Effector memory CD8-positive, alpha-beta T cell (primary cell): ENCODE measurements around the gene KCNQ1.
A peak's percentile ranks its signal among the peaks of the same experiment; 100 is the strongest.

Experiments
- ATAC-seq: fragments of 150-1000 bp; cut with Tn5 transposase; replicated peaks from 2 replicates; pipeline ENCODE4 v1.10.0; 2021; ENCODE audit warnings: mild to moderate bottlenecking, moderate library complexity
- DNase-seq, 3 experiments: peaks; one replicate each; pipeline ENCODE4 v3.0.0; 2021
- H3K27ac Mint-ChIP-seq, 2 donors: one replicate each; pipeline ENCODE4 v1.8.0; 2022; ENCODE audit warnings: mild to moderate bottlenecking in 2 of 2, mixed read lengths in 2 of 2, moderate library complexity in 2 of 2
- H3K27me3 Mint-ChIP-seq, 2 donors: one replicate each; pipeline ENCODE4 v1.8.0; 2022; ENCODE audit warnings: mixed read lengths in 2 of 2
- H3K36me3 Mint-ChIP-seq: one replicate; pipeline ENCODE4 v1.8.0; 2022; ENCODE audit warnings: mild to moderate bottlenecking, moderate library complexity, mixed read lengths; ENCODE audit not compliant: insufficient read depth
- H3K4me1 Mint-ChIP-seq, 2 donors: one replicate each; pipeline ENCODE4 v1.8.0; 2022; ENCODE audit warnings: low read depth in 2 of 2, mixed read lengths in 2 of 2
- H3K4me3 Mint-ChIP-seq, 2 donors: one replicate each; pipeline ENCODE4 v1.8.0; 2022; ENCODE audit warnings: mild to moderate bottlenecking in 2 of 2, mixed read lengths in 2 of 2, moderate library complexity in 2 of 2
- H3K9me3 Mint-ChIP-seq, 2 donors: one replicate each; pipeline ENCODE4 v1.8.0; 2022; ENCODE audit warnings: mixed read lengths in 2 of 2

Gene KCNQ1

DNA sequence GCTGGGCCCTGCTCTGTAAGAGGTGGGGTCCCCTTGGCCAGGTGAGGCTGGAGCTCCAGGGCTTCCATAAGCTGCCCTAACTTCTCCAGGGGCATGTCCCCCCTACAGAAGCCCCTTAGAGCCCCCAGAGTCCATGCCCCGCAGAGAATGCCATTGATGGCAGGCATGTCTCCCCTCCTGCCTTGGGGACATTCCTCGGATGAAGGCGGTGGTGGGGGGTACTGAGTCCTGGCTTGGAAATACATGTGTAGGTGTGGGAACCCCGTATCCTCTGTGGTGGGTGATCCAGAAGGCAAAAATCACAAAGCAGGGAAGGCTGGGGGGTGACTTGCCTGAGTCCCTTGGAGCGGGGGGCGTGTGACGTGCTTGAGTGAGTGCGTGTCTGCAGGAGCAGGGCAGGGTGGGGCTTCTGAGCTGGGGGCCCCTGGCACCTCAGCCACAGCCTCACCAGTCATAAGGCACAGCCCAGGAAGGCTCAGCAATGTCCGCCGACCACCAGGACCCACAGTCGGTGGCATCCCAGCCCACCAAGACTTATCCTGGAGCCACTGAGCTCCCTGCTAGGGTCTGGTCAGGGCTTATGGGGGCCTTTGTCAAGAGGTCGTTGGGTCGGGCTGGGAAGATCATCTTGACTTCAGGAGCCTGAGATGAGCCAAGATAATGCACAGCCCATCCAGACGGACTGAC, 324.7 kb downstream of the KCNQ1 start:
- H3K4me3 Mint-ChIP-seq: no peak overlapping the region
- H3K27me3 Mint-ChIP-seq: peaks cover 14 to 25% of the 10 kb centered on the region in 2 donors
- no peaks in the 10 kb centered on the region for H3K36me3 Mint-ChIP-seq
- peaks cover 3 to 10% of the 10 kb centered on the region in 2 donors for H3K4me1 Mint-ChIP-seq
- H3K27ac Mint-ChIP-seq: no peak overlapping the region
- DNase-seq (no peak), ATAC-seq (no peak)
- no peaks in the 10 kb centered on the region for H3K9me3 Mint-ChIP-seq

DNA sequence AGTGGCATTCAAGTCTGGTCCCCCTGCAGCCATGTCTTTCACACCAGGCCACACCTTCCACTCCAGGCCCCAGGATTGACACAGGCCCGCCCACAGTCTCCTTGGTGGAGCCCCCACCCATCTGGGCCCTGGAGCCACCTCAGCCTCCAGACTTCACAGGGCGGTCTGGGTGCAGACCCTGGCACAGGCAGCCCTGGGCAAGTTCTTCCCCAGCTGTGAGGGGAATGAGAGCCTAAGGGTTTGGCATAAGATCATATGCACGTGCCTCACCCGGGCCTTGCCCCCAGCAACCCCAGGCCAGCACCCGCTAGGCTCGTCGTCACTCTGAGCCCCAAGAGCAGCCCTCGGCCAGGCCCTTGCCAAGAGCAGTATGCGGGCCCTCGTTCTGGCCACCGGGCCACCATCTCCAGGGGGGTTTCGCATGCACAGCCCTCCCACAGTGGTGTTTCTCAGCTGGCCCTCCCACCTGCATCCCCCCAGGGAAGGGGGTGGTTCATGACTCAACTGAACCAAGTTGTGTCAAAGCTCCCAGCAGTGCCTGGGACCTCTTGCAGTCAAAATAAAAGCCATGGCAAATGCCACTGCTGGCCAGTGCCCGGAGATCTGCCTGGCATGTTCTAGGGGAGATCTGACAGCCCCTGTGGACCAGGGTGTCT, 325.4 kb downstream of the KCNQ1 start:
- Mint-ChIP-seq H3K4me3 (no peak overlapping the region), H3K36me3 (no peaks in the 10 kb centered on the region), H3K4me1 (peaks cover 3 to 16% of the 10 kb centered on the region in 2 donors), H3K27me3 (peaks cover 14 to 25% of the 10 kb centered on the region in 2 donors), H3K27ac (peak overlapping the region in 1 of 2 donors; percentile 38), H3K9me3 (no peaks in the 10 kb centered on the region)
- DNase-seq: no peak
- no peak for ATAC-seq

DNA sequence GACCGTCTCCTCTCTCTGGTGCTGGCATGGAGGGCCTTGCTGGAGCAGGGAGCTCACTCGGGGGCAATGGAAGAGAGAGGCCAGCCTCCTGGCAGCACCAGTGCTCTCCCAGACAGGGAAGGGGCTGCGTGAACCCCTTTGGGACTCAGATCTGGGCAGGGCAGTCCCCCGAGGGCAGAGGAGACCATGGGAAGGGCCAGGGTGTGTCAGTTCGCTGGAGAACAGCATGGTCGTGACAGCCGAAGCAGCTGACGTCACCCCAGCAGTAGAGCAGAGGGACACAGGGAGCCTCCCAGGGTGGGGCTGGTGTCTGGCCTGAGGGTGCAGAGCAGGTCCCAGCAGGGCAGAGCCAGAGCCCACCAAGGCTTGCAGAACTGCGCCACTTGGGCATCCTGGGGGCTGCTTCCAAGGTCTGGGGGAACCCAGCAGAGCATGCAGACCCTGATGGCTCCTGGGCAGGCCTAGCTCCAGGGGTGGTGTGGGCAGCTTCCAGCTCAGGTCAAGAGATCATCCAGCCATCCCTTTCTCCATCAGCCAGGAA, 326.0 kb downstream of the KCNQ1 start:
- H3K9me3 Mint-ChIP-seq: no peaks in the 10 kb centered on the region
- ATAC-seq: no peak
- H3K4me3 Mint-ChIP-seq: no peak overlapping the region
- peak overlapping the region in 1 of 2 donors; percentile 38 for H3K27ac Mint-ChIP-seq
- DNase-seq: no peak
- no peaks in the 10 kb centered on the region for H3K36me3 Mint-ChIP-seq
- H3K4me1 Mint-ChIP-seq: peaks cover 3 to 16% of the 10 kb centered on the region in 2 donors
- peaks cover 14 to 25% of the 10 kb centered on the region in 2 donors for H3K27me3 Mint-ChIP-seq

DNA sequence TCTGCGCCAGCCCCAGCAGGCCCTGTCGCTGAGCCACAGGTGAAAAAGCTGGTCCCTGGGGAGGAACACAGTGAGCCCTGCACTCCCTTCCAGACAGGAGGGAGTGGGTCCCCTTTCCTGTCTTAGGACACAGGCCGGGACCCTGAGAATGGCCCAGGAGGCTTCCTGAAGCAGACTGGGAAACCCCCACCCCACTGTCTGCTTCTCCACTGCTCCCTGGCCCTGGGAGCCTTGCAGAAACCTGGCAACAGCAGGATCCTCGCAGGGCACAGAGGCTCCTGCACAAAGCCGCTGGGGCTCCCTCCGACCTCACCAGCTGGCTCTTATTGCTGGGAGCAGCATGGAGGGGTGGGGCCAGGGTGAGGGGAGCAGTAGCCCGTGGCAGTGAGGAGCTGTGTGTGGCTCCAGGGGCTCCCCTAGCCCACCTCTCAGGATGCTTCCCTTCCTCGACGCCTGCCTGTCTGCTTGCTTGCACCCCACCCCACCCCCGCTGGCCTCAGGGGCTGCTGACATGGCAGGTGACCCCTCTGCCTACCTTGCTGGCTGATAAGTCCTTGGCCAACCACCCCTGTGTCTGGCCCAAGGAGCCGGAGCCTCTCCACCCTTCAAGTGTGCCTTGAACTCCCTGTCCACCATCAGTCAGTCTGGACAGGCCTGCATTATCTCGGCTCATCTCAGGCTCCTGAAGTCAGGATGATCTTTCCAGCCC, 327.1 kb downstream of the KCNQ1 start:
- Mint-ChIP-seq H3K27ac (no peak overlapping the region), H3K4me3 (no peak overlapping the region), H3K4me1 (peaks cover 3 to 16% of the 10 kb centered on the region in 2 donors), H3K27me3 (peaks cover 8 to 20% of the 10 kb centered on the region in 2 donors), H3K36me3 (peaks cover 2% of the 10 kb centered on the region), H3K9me3 (no peaks in the 10 kb centered on the region)
- ATAC-seq (no peak), DNase-seq (no peak)

DNA sequence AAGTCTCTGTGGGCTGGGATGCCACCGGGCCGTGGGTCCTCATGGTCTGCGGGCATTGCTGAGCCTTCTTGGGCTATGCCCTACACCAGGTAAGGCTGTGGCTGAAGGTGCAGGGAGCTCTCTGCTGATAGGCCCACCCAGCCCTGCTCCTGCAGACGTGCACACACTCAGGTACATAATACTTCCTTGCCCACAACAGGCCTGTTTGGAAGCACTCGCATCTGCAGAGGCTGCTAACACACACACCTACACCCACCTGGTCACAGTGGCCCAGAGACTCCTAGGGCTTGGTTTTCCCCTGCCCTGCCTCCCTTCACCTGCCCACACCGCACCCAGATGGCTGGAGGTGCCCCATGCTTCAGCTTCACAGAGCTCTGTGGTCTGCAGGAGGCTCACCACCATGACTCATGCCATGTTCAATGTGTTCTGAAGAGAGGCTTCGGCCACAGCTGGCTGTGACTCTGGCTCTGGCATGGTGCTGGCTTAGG, 327.8 kb downstream of the KCNQ1 start:
- Mint-ChIP-seq H3K4me3 (no peak overlapping the region), H3K9me3 (no peaks in the 10 kb centered on the region), H3K4me1 (peaks cover 3 to 16% of the 10 kb centered on the region in 2 donors), H3K36me3 (peaks cover 3% of the 10 kb centered on the region), H3K27ac (no peak overlapping the region), H3K27me3 (peaks cover 5 to 14% of the 10 kb centered on the region in 2 donors)
- DNase-seq (no peak), ATAC-seq (peak; percentile 69)

DNA sequence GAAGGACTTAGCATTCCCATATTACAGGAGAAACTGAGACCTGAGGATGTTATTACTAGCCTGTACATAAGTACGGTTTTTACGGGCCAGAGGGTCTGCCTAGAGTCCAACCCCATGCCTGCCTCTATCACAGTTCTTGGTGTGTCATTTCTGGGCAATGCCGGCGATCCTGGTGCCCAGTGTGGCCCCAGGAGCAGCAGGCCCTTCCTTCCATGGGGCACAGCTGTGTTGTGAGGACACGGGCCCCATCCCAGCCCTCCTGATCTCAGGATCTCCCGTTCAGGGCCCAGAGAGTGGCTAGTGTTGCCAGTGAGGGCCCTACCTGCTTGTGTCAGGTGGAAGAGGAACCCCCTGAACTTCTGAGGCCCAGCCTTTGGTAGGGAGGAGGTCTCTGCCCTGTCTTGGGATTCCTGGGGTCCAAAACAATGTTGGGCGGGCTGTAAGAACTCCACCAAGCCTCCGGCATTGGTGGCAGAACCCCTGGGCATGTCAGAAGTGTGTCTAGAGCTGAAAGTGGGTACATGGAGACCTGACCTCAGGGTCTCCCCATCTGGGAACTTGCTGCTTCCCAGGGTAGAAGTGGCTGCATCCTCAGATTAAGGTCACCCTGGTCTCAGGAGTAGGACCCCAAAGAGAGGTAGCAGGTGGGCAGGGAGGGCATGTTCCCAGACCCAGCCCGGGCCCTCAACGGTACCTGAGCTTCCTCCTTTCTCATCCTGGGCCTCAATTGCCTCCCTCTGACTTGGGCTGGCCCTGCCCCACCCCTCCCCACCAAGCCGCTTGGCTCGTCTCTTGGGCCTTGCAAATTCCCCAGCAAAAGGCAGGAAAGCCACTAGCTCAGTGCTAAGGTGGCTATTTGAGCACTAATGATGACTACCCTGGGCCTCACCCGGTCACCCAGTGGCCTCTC, 329.6 kb downstream of the KCNQ1 start:
- Mint-ChIP-seq H3K27me3 (no peaks in the 10 kb centered on the region), H3K9me3 (no peaks in the 10 kb centered on the region), H3K36me3 (peaks cover 3% of the 10 kb centered on the region), H3K4me1 (peaks cover 3 to 16% of the 10 kb centered on the region in 2 donors), H3K4me3 (no peak overlapping the region), H3K27ac (peak overlapping the region in 1 of 2 donors; percentile 55)
- DNase-seq (no peak), ATAC-seq (no peak)

DNA sequence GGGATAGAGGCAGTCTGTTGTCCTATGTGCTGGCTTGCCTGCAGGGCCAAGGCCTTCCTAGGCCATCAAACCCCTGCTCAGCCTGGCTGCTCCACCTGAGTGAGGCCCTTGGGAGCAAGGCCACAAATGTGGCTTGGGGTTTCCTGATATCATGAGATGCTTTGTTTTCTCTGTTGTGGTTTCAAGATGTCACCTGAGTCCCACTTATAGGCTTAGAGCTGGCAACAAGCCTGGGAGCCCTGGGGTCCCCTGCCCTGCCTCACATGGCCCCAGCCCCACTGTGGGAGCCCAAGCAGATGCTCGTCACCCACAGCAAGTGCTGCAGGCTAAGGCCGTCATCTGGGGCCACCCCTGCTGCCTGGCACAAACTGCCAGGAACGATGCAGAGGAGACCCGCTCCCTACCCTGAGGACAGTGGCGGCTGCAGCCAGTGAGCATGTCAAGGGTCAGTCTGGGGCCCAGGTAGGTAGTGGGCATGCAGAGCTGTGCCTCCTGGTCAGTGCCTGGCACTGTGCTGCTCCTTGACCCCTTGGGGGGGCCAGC, 330.3 kb downstream of the KCNQ1 start:
- peak; percentile 41 for ATAC-seq
- DNase-seq: no peak
- H3K9me3 Mint-ChIP-seq: no peaks in the 10 kb centered on the region
- peaks cover 3 to 16% of the 10 kb centered on the region in 2 donors for H3K4me1 Mint-ChIP-seq
- H3K36me3 Mint-ChIP-seq: peaks cover 3% of the 10 kb centered on the region
- H3K27ac Mint-ChIP-seq: peak overlapping the region in 1 of 2 donors; percentile 55
- no peak overlapping the region for H3K4me3 Mint-ChIP-seq
- no peaks in the 10 kb centered on the region for H3K27me3 Mint-ChIP-seq

DNA sequence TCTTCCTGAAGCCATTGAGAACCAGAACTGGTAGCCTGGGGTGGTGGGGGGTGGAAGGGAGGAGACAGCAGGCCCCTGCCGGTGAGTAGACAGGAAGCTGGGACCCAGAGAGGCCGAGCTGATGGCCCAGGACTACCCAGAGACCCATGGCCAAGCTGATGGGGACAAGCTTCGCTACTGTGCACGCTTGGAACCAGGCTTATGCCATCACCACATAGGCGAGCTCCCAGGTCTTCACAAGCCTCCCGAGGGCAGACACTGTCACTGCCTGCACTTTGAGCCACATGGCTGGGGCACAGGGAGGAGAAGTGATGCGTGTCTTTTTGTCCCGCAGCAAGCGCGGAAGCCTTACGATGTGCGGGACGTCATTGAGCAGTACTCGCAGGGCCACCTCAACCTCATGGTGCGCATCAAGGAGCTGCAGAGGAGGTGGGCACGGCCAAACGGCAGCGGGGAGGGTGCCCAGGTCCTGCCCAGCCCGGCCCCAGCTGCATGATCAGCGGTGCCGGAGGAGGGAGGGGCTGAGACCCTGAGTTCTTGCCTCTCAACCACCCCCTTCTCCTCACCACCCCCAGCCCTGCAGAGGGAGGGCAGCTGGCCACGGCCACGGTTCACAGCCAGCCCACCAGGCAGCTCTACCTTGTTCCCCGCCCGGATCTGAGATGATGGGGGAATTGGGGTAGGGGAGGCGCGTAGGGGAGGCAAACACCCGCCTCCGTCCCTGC, 331.0 kb downstream of the KCNQ1 start:
- no peak overlapping the region for H3K4me3 Mint-ChIP-seq
- peaks cover 3% of the 10 kb centered on the region for H3K36me3 Mint-ChIP-seq
- H3K27me3 Mint-ChIP-seq: peaks cover 0 to under 1% of the 10 kb centered on the region in 2 donors
- H3K27ac Mint-ChIP-seq: peak overlapping the region in 1 of 2 donors; percentile 55
- no peak for DNase-seq
- H3K4me1 Mint-ChIP-seq: peaks cover 3 to 16% of the 10 kb centered on the region in 2 donors
- H3K9me3 Mint-ChIP-seq: no peaks in the 10 kb centered on the region
- no peak for ATAC-seq

DNA sequence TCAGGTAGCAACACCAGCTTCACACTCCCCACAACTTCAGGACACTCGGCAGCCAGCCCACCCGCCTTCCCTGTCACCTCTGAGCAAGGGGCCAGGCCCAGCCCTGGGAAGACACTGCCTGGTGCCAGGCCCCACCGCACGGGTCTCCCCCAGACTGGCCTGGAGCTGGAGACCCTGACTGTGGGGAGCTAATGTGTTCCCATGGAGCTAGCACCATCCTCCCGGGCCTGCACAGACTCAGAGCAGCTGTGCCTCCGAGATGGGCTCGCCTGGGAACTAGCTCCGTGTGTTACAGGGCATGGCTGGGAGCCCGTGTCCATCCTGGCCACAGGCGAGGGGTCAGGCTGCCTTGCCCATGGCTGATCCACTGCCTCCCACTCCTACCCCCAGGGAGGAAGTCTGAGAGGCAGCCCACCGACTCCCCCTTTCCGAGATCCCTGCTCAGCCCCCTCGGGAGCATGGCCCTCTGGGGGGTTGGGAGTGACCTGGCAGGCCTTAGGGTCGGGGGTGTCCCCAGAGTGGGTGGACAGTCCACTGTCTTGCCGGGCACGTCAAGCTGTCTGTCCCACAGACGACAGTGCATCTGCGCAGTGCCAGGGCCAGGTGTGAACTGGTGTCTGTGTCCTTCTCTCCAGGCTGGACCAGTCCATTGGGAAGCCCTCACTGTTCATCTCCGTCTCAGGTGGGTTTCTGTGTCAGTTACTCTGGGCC, 331.7 kb downstream of the KCNQ1 start:
- DNase-seq: no peak

DNA sequence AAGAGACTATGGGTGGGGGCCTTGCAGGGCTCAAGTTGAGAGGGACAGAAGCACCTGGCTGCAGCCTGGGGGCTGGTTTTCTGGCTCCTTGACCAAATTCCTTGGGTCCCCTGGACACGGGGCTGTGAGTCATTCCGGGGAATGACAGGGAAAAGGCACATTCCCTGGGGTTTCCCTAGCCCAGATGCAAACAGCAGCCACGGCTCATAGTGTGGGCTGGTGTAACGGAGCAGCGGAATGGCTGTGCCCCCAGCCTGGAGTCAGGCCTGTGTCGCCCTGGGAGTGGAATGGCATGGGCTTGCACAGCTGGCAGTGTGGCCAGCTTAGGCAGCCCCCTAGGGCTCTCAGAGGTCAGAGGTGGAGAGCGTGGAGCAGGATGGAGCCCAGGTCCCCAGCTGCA, 332.6 kb downstream of the KCNQ1 start:
- Mint-ChIP-seq H3K9me3 (no peaks in the 10 kb centered on the region), H3K36me3 (peaks cover 3% of the 10 kb centered on the region)
- no peak for ATAC-seq

More for the DNA sequence above, 331.7 kb downstream of the KCNQ1 start:
- Mint-ChIP-seq H3K9me3 (no peaks in the 10 kb centered on the region), H3K27me3 (peaks cover 0 to 6% of the 10 kb centered on the region in 2 donors), H3K36me3 (peaks cover 3% of the 10 kb centered on the region), H3K4me1 (peaks cover 3 to 16% of the 10 kb centered on the region in 2 donors), H3K4me3 (no peak overlapping the region), H3K27ac (no peak overlapping the region)
- no peak for ATAC-seq

DNA sequence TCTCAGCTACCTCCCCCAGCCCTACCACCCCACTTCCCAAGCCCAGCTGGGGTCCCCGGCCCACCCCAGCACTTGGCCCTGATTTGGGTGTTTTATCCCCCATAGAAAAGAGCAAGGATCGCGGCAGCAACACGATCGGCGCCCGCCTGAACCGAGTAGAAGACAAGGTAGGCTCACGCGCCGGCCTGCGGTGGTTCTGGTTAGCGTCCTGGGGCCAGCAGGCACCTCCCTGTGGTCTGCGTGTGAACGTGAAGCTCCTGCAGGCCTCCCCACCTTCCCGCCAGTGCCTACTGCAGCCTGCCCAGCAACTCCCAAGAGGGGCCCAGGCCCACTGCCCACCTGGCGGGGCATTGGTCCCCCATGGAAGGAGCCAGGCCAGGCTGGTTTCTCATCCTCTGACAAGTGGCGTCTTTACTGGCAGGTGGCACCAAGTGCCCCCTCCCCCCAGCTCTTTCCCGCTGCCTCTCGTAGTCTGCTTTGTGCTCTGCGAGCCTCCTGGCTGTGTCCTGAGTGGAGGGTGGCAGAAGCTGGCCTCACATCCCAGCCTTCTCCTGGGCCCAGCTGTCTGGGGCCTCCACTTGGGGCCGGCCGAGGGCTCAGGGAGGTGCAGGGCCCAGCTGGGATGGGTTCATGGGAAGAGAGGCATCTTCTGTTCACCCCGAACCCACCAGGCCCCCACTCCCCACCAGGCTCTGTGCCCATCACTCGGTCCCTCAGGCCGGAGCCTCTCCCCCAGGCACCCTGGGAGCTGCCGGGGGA, 333.2 kb downstream of the KCNQ1 start:
- no peak for DNase-seq

More for the DNA sequence above, 332.6 kb downstream of the KCNQ1 start:
- no peak for DNase-seq
- peaks cover 3 to 12% of the 10 kb centered on the region in 2 donors for H3K4me1 Mint-ChIP-seq
- H3K27ac Mint-ChIP-seq: no peak overlapping the region
- no peak overlapping the region for H3K4me3 Mint-ChIP-seq
- H3K27me3 Mint-ChIP-seq: peaks cover 0 to 6% of the 10 kb centered on the region in 2 donors

More for the DNA sequence above, 333.2 kb downstream of the KCNQ1 start:
- no peaks in the 10 kb centered on the region for H3K9me3 Mint-ChIP-seq
- H3K27ac Mint-ChIP-seq: no peak overlapping the region
- no peak overlapping the region for H3K4me3 Mint-ChIP-seq
- no peak for ATAC-seq
- peaks cover 0 to 7% of the 10 kb centered on the region in 2 donors for H3K4me1 Mint-ChIP-seq
- peaks cover 3% of the 10 kb centered on the region for H3K36me3 Mint-ChIP-seq
- H3K27me3 Mint-ChIP-seq: peaks cover 0 to 6% of the 10 kb centered on the region in 2 donors
